ENCODE measurements around the gene RPL32. TPM values are rescaled to one million over a fixed set of nuclear protein-coding genes. Genes with fewer than 3 reads are reported as not detected.
A peak's percentile ranks its signal among the peaks of the same experiment; 100 is the strongest.

Gene RPL32
- total RNA-seq (1,000 to 10,000 TPM; 1,163 to 1,366 TPM), polyA plus RNA-seq (1,000 to 10,000 TPM; 1,635 to 3,171 TPM)
- long read RNA-seq, donor 1, transcript RPL32-203 (4 exons, 1,749 nt) = minor isoform, 16 of 2,154 reads
- long read RNA-seq, donor 1, transcript RPL32-207 (3 exons, 631 nt) = minor isoform, 23 of 2,154 reads
- long read RNA-seq, donor 1, transcript RPL32-204 (4 exons, 2,117 nt) = major isoform, 1,773 of 2,154 reads
- long read RNA-seq, donor 1, transcript RPL32-202 (3 exons, 1,734 nt) = minor isoform, 163 of 2,154 reads
- long read RNA-seq, donor 1, partial matches to known transcripts = 140 of 2,154 reads
- long read RNA-seq, donor 1, other reads (novel, unspliced or antisense) = 29 of 2,154 reads
- long read RNA-seq, donor 2, transcript RPL32-203 (4 exons, 1,749 nt) = minor isoform, 7 of 1,276 reads
- long read RNA-seq, donor 2, transcript RPL32-202 (3 exons, 1,734 nt) = minor isoform, 113 of 1,276 reads
- long read RNA-seq, donor 2, transcript RPL32-207 (3 exons, 631 nt) = minor isoform, 16 of 1,276 reads
- long read RNA-seq, donor 2, transcript RPL32-204 (4 exons, 2,117 nt) = major isoform, 1,064 of 1,276 reads
- long read RNA-seq, donor 2, partial matches to known transcripts = 53 of 1,276 reads
- long read RNA-seq, donor 2, other reads (novel, unspliced or antisense) = 20 of 1,276 reads
- long read RNA-seq, donor 3, transcript RPL32-202 (3 exons, 1,734 nt) = minor isoform, 111 of 1,504 reads
- long read RNA-seq, donor 3, transcript RPL32-203 (4 exons, 1,749 nt) = minor isoform, 16 of 1,504 reads
- long read RNA-seq, donor 3, transcript RPL32-204 (4 exons, 2,117 nt) = major isoform, 1,254 of 1,504 reads
- long read RNA-seq, donor 3, transcript RPL32-207 (3 exons, 631 nt) = minor isoform, 20 of 1,504 reads
- long read RNA-seq, donor 3, partial matches to known transcripts = 77 of 1,504 reads
- long read RNA-seq, donor 3, other reads (novel, unspliced or antisense) = 21 of 1,504 reads
- long read RNA-seq, donor 4, transcript RPL32-202 (3 exons, 1,734 nt) = minor isoform, 121 of 1,339 reads
- long read RNA-seq, donor 4, transcript RPL32-204 (4 exons, 2,117 nt) = major isoform, 1,087 of 1,339 reads
- long read RNA-seq, donor 4, transcript RPL32-207 (3 exons, 631 nt) = minor isoform, 27 of 1,339 reads
- long read RNA-seq, donor 4, transcript RPL32-203 (4 exons, 1,749 nt) = minor isoform, 11 of 1,339 reads
- long read RNA-seq, donor 4, partial matches to known transcripts = 79 of 1,339 reads
- long read RNA-seq, donor 4, other reads (novel, unspliced or antisense) = 7 of 1,339 reads
- long read RNA-seq, donor 5, transcript RPL32-202 (3 exons, 1,734 nt) = minor isoform, 189 of 2,480 reads
- long read RNA-seq, donor 5, transcript RPL32-204 (4 exons, 2,117 nt) = major isoform, 2,062 of 2,480 reads
- long read RNA-seq, donor 5, transcript RPL32-203 (4 exons, 1,749 nt) = minor isoform, 18 of 2,480 reads
- long read RNA-seq, donor 5, transcript RPL32-207 (3 exons, 631 nt) = minor isoform, 32 of 2,480 reads
- long read RNA-seq, donor 5, partial matches to known transcripts = 126 of 2,480 reads
- long read RNA-seq, donor 5, other reads (novel, unspliced or antisense) = 49 of 2,480 reads

DNA sequence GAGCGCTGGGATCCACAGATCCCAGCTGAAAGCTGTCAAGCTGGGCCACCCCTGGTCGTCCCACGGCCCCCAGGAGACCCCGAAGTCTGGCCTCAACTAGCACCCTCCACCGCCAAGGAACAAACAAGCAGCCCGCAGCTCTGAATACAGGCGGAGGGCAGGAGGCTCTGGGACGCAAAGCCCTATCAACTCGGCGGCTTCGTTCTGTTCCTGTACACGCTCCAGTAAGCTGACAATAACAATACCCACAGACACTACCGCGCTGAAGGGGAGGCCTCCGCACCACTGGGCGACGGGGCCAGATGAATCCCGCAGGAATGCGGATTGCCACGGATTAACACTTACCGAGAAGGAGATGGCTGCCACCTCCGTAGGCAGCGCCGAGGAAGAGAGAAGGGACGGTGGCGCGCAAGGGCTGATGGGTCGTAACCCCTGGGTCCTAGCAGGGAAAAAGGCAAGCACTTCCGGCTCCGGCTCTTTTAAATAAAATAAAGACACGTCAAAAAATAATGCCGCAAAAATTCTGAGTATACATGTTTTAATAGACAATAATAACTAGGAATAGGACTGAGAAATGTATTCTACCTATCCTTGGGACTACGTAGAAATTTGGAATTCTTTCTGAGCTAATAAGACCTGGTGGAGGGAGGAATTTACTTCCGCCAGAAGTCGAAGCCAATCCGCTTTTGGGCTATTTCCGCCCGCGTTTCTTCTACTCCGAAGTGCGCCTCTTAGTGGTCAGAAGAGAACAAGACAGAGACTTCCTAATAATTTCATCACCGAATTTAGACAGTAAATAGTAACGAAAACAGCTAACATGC is at the start of gene RPL32:
Gene RPL32 (minus strand): TSS at position 417 of the 821 bp plus-strand sequence. CDS start 1,328 bp downstream, outside the sequence.
- DNase-seq (peak; percentile 91 to 99 (median 98)), ATAC-seq (ENCODE audit: insufficient read depth, low FRiP score) (peak; percentile 96)
- WGBS, 2 donors = 0% methylated on average over 43 of the region's 43 CpGs
- Histone ChIP-seq H3K27ac (ENCODE audit: low read depth in 1 of 2, low read length in 1 of 2) (peak within 1 kb of the TSS; percentile 71 to 93), H3K9me3 (ENCODE audit: control insufficient read depth in 4 of 4, insufficient read depth in 3 of 4, low read length in 3 of 4) (no peaks in the 10 kb centered on the region), H3K4me1 (ENCODE audit: control insufficient read depth in 5 of 5, insufficient read depth in 5 of 5, low read length in 5 of 5) (peaks cover 0 to 19% (median 9%) of the 10 kb centered on the region in 5 donors), H3K36me3 (ENCODE audit: control insufficient read depth in 4 of 4, insufficient read depth in 4 of 4, low read length in 4 of 4) (peaks cover 14 to 24% (median 18%) of the 10 kb centered on the region in 4 donors), H3K9ac (ENCODE audit: insufficient read depth in 1 of 2, low read length in 2 of 2) (peak within 1 kb of the TSS; percentile 96 to 100), H3K27me3 (ENCODE audit: control insufficient read depth in 3 of 3, insufficient read depth in 3 of 3, low read length in 2 of 3) (no peaks in the 10 kb centered on the region), H3K4me3 (peak within 1 kb of the TSS; percentile 91)
- TF ChIP-seq, protein P1, sequence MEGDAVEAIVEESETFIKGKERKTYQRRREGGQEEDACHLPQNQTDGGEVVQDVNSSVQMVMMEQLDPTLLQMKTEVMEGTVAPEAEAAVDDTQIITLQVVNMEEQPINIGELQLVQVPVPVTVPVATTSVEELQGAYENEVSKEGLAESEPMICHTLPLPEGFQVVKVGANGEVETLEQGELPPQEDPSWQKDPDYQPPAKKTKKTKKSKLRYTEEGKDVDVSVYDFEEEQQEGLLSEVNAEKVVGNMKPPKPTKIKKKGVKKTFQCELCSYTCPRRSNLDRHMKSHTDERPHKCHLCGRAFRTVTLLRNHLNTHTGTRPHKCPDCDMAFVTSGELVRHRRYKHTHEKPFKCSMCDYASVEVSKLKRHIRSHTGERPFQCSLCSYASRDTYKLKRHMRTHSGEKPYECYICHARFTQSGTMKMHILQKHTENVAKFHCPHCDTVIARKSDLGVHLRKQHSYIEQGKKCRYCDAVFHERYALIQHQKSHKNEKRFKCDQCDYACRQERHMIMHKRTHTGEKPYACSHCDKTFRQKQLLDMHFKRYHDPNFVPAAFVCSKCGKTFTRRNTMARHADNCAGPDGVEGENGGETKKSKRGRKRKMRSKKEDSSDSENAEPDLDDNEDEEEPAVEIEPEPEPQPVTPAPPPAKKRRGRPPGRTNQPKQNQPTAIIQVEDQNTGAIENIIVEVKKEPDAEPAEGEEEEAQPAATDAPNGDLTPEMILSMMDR (IDR thresholded peaks at IDR 0.05; ENCODE audit: control extremely low read depth, extremely low read depth) = peak; percentile 70

DNA sequence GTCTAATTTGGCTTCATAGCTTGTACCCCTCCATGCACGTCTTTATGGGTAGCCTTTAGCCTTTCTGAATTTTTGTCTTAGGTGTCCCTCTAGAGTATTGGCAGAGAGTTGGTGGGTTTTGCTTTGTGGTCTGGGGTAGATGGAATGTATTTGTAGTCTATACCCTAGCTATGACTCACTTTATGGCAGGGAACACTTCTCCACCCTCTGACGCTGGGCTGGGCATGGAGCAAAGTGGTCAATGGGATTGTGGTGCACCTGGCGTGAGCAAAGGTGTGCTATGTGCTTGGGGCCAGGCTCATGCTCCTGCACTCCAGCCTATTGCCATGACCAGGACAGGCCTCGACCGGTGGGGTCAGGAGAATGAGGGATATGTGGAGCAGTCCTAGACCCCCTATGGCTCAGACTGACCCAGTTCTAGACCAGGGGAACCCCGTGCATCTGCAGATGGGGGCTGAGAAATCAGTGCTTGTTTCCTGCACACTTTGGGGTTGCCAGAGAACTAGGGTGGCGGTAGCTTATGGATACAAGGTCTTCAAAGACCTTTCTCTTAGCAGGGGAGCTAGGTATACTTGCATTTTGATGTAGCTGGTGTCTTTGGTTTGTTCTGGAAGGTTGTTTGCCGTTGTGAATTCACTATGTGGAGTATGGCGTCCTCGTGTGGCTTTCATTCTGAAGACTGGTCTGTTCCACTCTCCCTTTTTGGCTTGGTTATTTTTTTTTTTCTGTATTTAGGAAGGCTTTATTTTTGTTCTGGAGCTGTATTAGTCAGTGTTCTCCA is 49.4 kb upstream of the RPL32 start:
- 88 to 96% methylated on average over 10 of the region's 10 CpGs for WGBS, 2 donors
- no peak overlapping the region for H3K4me3 ChIP-seq
- no peak overlapping the region for H3K9ac ChIP-seq (ENCODE audit: insufficient read depth in 1 of 2, low read length in 2 of 2)
- peaks cover 0 to 10% (median 0%) of the 10 kb centered on the region in 3 donors for H3K27me3 ChIP-seq (ENCODE audit: control insufficient read depth in 3 of 3, insufficient read depth in 3 of 3, low read length in 2 of 3)
- H3K27ac ChIP-seq (ENCODE audit: low read depth in 1 of 2, low read length in 1 of 2) = no peak overlapping the region
- DNase-seq (no peak), ATAC-seq (ENCODE audit: insufficient read depth, low FRiP score) (no peak)
- TF ChIP-seq, protein P1 (IDR thresholded peaks at IDR 0.05; ENCODE audit: control extremely low read depth, extremely low read depth) = no peak
- H3K9me3 ChIP-seq (ENCODE audit: control insufficient read depth in 4 of 4, insufficient read depth in 3 of 4, low read length in 3 of 4) = no peaks in the 10 kb centered on the region
- peaks cover under 1 to 5% (median 3%) of the 10 kb centered on the region in 5 donors for H3K4me1 ChIP-seq (ENCODE audit: control insufficient read depth in 5 of 5, insufficient read depth in 5 of 5, low read length in 5 of 5)
- no peaks in the 10 kb centered on the region for H3K36me3 ChIP-seq (ENCODE audit: control insufficient read depth in 4 of 4, insufficient read depth in 4 of 4, low read length in 4 of 4)

Measured in lung (tissue), 16 donors.